Ishikawa (cell line): Measurements from ENCODE around the gene EMP2.

ENCODE experiments used
- EP300 ChIP-seq: IDR thresholded peaks from 2 replicates; pipeline ENCODE4 v1.6.1; 2012; ENCODE audit warnings: borderline replicate concordance
- FOXM1 ChIP-seq: IDR thresholded peaks from 2 replicates; pipeline ENCODE4 v1.6.1; 2012; ENCODE audit warnings: low read depth, borderline replicate concordance

DNA sequence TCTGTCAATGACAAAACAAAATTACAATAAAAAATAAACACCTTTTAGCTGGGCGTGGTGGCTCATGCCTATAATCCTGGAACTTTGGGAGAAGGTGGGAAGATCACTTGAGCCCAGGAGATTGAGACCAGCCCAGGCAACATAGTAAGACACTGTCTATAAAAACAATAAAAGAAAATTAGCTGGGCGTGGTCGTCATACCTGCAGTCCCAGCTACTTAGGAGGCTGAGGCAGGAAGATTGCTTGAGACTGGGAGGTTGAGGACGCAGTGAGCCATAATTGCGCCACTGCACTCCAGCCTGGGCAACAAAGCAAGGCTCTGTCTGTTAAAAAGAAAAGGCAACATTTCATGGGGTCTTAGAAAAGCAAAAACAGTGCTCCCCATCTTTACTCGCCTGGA lies 32.7 kb downstream of the EMP2 start:
- TF ChIP-seq EP300 (no peak), FOXM1 (no peak)
